CD4-positive, alpha-beta T cell treated with Interleukin-17A for 1 hour (primary cell): ENCODE data around the gene SERTAD3.
"Not testable (repeated sequence)": the region's sequence is repeated elsewhere in the genome, so short reads cannot be mapped to it uniquely, and the experiment has no call there.

Source experiments
- DNase-seq: peaks from one replicate; pipeline ENCODE4 v3.0.0-alpha.2; 2020

Gene SERTAD3, protein sequence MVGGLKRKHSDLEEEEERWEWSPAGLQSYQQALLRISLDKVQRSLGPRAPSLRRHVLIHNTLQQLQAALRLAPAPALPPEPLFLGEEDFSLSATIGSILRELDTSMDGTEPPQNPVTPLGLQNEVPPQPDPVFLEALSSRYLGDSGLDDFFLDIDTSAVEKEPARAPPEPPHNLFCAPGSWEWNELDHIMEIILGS

DNA sequence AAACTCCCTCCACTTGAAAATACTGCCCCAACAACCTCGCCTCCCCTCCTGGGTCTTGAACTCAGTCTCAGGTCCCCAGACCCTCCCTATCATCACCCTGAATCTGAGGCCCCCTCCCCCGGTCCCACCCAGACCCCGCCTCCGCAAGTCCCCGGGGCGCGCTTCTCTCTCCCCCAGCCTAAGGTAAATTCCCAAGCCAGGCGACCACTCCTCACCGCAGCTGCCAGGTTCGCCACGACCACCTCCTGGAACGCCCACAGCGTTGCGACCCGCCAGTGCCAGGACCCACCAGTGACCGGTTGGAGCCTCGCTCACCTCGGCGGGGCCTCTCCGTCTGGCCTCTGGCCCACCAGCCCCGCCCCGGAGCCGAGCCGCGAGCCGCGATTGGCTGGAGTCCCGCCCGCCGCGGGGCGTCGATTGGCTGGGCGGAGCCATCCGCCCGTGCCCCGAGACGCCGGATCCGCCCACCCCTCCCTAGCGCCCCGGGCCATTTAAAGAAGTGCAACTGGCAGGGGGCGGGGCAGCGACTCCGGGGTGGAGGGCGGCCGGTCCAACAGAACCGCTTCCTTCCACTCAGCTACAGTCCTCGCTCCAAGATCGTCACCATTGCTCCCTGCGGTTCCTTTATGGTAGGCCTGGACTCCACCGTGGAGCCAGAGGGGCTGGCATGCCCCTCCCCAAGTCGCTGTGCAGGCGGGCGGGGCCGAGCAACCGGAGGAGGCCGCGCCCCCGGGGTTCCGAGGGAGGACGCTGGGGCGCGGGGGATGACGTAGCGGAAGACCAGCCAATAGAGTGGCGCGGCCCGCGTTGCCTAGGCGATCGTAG is at the start of gene SERTAD3:
SERTAD3 (minus strand) TSS at position 336 of the 825 bp plus-strand sequence. CDS start 2,255 bp downstream, outside the sequence.
- peak; percentile 96 for DNase-seq

DNA sequence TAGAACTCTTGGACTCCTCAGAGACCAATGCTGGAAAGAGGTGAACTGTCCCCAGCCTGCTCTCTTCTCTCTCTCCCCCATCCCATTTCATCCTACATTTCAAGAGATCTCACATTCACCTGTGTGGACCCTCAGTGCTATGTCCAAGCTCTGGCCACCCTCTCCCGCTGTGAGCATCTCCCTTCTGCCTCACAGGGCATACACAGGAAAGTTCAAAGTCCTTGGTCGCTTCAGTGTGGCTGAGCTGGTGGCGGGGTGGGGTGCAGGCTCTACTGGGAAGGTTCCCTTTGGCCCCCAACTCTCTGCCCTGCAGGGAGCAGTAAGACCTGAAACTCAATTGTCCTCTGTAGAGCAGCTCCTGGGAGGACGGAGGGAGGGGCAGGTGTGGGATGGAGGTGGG is 49.6 kb upstream of the SERTAD3 start:
- DNase-seq = no peak

GRCh38 chr19:40492274-40492673 is 48.1 kb upstream of the SERTAD3 start:
- DNase-seq = no peak

DNA sequence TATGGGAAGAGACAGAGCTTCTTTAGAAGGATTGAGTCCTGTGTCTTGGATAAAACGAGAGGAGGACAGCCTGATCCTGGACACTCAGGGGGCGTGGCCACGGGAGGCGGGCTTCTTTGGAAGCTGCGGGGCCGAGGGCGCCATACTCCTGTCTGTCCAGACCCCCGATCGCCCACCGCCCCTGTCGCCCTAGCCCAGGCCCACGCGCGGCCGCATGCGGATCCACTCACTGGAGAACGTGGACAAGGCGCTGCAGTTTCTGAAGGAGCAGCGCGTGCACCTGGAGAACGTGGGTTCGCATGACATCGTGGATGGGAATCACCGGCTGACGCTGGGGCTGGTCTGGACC is 45.7 kb upstream of the SERTAD3 start:
- DNase-seq = no peak

- DNase-seq = no peak
These were observed 41.9 kb upstream of the SERTAD3 start for GRCh38 chr19:40486017-40486416.

- DNase-seq = not testable (repeated sequence)
These were observed 31.9 kb upstream of the SERTAD3 start for GRCh38 chr19:40475878-40476644.

GRCh38 chr19:40474737-40475136 is 30.6 kb upstream of the SERTAD3 start:
- DNase-seq = no peak

- DNase-seq = no peak
These were observed 28.4 kb upstream of the SERTAD3 start for GRCh38 chr19:40472516-40472915.

DNA sequence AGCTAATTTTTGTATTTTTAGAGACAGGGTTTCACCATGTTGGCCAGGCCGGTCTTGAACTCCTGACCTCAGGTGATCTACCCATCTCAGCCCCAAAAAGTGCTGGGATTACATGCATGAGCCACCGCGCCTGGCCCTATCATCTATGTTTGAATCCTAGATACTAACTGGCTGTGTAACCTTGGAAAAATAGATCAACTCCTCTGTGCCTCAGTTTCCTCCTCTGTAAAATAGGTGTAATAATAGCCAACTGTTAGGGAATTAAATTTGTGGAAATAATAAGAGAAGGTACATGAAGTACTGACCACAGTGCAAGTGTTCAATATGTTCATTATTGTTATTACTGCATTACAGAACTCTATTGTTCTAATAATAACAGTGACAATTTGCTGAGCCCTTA is 27.0 kb upstream of the SERTAD3 start:
- DNase-seq = no peak

GRCh38 chr19:40469011-40469410 is 24.9 kb upstream of the SERTAD3 start:
- no peak for DNase-seq

DNA sequence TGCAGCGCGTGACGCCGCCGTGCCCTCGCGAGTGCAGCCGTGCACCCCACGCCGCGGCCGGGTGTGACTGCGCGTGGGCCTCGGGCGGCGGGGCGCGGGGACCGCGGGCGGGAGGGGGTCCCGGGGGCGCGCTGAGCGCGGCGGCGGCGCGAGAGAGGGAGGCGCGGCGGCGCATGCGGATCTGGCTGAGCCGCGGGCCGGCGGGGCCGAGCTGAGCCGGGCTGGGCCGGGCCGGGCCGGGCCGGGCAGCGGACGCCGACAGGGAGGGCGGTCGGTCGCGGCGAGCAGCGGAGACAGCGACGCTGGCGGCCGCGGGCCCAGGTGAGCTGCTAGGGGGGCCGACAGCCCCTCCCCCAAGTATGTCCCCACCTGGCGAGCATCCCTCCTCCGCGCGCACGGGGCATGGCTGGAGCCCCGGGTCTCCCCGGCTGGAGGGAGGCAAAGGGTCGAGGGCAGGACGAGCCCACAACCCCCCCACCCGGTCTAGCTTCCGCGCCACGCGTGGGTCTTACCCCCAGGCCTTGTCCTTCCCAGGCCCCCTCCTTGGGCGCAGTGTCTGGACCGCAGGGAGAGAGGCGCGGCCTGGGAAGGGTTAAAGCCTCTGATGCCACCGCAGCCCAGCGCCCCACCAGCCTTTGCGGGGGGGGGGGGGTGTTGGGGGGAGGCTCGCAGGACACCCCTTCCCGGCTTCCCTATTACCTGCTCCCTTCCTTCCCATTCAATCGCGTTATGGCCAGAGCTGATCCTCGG is 23.0 kb upstream of the SERTAD3 start, which contains the start of gene SPTBN4:
SPTBN4 (plus strand) TSS at position 17 of the 750 bp plus-strand sequence. CDS start 5,621 bp downstream, outside the sequence.
- no peak for DNase-seq

DNA sequence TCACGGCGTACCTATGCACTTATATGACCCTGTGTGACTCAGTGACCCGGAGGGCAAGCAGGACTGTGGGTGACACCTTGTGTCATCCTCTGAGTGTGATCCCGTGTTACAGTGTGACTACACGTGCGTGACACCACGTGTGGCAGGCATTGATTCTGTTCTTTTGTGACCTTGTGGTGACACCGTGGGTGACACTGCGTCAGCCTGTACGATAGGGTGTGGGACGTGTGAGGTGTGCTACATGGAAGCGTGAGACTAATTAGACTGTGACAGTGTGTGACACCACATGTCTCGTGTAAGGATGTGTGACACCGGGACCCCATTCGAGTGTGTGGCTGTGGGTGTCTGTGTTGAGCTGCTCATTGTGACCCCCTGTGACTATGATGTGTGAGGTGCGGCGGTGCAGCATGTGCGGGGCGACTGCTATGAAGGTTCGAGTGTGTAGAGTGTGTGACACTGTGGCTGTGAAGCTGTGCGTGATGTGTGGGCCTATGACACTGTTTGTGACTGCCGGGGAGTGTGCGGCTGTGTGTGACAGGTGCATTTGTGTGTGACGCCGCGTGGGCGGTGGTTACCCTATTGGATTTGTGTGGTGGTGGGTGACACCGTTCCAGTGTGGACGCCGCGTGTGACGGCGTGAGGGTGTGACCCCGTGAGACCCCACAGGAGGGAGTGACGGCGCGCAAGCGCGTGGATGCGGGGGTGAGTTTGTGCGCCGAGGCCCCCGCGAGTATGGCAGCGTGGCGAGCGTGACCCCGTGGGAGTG is 22.3 kb upstream of the SERTAD3 start:
- DNase-seq = peak; percentile 87

DNA sequence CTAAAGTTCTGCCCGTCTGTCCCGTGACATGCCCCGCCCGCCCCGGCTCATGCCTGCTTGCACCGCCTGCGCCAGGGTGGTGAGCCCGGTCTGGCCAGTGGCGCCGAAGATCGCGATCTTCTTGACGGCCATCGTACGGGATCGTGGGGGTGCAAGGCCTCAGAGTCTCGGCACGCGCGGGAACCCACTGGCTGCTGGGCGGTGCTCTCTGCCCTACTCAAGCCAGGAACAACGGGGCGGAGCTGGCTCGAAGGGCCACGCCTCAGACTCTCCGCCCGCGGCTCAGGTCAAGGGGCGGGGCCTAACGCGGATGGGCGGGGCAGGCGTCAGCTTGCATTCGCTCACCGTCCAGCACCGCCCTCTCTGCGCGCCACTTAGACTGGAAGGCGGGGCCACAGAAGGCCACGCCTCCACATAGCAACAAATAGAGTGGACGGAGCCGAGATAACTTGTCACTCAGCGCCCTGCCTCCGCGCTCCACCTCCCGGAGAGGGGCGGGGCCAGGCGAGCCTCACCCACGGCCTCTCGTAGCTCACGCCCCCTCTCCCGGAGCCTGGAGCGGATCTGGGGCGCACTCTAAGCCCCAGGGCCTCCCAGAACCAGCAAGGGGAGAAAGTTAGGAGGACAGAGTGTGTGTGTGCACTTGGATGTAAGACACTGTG is 21.6 kb upstream of the SERTAD3 start, which contains the start of gene BLVRB:
BLVRB (minus strand) TSS at position 189 of the 662 bp plus-strand sequence; CDS start at position 132, 57 bp downstream.
- peak; percentile 100 for DNase-seq

- DNase-seq = peak; percentile 53
These were observed 21.0 kb upstream of the SERTAD3 start for GRCh38 chr19:40465025-40465556.

- DNase-seq = peak; percentile 77
These were observed 20.2 kb upstream of the SERTAD3 start for GRCh38 chr19:40464059-40465024.

DNA sequence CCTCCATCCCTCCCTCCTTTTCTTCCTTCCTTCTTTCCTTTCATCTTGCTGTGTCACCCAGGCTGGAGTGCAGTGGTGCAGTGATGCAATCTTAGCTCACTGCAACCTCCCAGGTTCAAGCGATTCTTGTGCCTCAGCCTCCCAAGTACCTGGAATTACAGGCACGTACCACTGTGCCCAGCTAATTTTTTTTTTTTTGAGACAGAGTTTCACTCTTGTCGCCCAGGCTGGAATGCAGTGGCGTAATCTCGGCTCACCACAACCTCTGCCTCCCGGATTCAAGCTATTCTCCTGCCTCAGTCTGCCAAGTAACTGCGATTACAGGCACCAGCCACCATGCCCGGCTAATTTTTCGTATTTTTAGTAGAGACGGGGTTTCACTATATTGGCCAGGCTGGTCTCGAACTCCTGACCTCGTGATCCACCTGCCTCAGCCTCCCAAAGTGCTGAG is 19.5 kb upstream of the SERTAD3 start:
- not testable (repeated sequence) for DNase-seq

DNA sequence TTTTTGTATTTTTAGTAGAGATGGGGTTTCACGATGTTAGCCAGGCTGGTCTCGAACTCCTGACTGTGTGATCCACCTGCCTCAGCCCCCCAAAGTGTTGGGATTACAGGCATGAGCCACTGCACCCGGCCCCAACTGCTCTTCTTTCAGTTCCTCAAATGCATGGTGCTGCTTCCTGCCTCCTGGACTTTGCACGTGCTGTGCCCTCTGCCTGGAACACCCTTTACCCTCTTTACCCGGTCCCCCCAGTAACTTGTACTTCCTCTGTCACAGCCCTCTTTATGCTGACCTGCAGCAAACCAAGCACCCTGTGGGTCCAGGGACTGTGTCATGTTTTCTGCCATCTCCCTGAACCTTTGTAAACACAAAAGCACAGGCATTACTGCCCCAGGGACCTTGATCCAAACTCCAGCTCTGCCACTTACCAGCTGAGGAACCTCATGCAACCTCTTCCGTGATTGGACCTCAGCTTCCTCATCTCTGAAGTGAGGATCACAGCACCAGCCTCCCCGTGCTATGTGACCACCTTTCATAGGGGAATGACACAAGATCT is 17.6 kb upstream of the SERTAD3 start:
- DNase-seq = no peak

- DNase-seq = no peak
These were observed 16.1 kb upstream of the SERTAD3 start for GRCh38 chr19:40460185-40460584.

DNA sequence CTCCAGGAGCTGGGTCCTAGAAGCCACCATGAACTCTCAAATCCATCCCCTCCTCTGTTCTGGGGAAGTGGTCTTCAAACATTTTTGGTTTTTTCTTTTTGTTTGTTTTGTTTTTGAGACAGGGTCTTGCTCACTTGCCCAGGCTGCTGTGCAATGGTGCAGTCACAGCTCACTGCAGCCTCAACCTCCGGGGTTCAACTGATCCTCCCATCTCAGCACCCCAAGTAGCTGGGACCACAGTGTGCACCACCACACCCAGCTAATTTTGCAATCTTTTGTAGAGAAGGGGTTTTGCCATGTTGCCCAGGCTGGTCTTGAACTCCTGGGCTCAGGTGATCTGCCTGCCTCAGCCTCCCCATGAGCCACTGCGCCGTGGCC is 14.5 kb upstream of the SERTAD3 start:
- DNase-seq = no peak
